ENCODE data around the gene CAMTA2. TPM values are rescaled to one million over a fixed set of nuclear protein-coding genes. Genes with fewer than 3 reads are reported as not detected.
"Not testable (repeated sequence)": the region's sequence is repeated elsewhere in the genome, so short reads cannot be mapped to it uniquely, and the experiment has no call there.

The CAMTA2 gene
- total RNA-seq, 1 experiment from 2014 or later, result 21.4 TPM

DNA sequence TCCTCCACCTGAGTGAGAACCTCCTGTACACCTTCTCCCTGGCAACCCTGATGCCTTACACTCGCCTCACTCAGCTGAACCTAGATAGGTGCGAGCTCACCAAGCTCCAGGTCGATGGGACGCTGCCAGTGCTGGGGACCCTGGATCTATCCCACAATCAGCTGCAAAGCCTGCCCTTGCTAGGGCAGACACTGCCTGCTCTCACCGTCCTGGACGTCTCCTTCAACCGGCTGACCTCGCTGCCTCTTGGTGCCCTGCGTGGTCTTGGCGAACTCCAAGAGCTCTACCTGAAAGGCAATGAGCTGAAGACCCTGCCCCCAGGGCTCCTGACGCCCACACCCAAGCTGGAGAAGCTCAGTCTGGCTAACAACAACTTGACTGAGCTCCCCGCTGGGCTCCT lies 54.7 kb downstream of the CAMTA2 start:
- TF ChIP-seq, protein P1, sequence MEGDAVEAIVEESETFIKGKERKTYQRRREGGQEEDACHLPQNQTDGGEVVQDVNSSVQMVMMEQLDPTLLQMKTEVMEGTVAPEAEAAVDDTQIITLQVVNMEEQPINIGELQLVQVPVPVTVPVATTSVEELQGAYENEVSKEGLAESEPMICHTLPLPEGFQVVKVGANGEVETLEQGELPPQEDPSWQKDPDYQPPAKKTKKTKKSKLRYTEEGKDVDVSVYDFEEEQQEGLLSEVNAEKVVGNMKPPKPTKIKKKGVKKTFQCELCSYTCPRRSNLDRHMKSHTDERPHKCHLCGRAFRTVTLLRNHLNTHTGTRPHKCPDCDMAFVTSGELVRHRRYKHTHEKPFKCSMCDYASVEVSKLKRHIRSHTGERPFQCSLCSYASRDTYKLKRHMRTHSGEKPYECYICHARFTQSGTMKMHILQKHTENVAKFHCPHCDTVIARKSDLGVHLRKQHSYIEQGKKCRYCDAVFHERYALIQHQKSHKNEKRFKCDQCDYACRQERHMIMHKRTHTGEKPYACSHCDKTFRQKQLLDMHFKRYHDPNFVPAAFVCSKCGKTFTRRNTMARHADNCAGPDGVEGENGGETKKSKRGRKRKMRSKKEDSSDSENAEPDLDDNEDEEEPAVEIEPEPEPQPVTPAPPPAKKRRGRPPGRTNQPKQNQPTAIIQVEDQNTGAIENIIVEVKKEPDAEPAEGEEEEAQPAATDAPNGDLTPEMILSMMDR (IDR thresholded peaks at IDR 0.05; ENCODE audit: unreplicated experiment), result no peak
- H3K4me1 Mint-ChIP-seq (ENCODE audit: low read depth, unreplicated experiment), result peaks cover 11% of the 10 kb centered on the region
- peaks cover 21% of the 10 kb centered on the region for H3K36me3 Mint-ChIP-seq (ENCODE audit: insufficient read depth, unreplicated experiment)
- no peaks in the 10 kb centered on the region for H3K9me3 Mint-ChIP-seq (ENCODE audit: low read depth, unreplicated experiment)
- H3K27ac Mint-ChIP-seq (ENCODE audit: unreplicated experiment), result no peak overlapping the region
- no peak for DNase-seq
- intact Hi-C loops (cut with micrococcal nuclease; ENCODE audit: unreplicated experiment), result no loop called here
- CTCF ChIA-PET, result no interaction called here
- H3K27me3 Mint-ChIP-seq (ENCODE audit: unreplicated experiment), result no peaks in the 10 kb centered on the region
- H3K4me3 Mint-ChIP-seq (ENCODE audit: low read depth, unreplicated experiment), result no peak overlapping the region
- BruUV-seq (replicated peaks), result no TSS peak

DNA sequence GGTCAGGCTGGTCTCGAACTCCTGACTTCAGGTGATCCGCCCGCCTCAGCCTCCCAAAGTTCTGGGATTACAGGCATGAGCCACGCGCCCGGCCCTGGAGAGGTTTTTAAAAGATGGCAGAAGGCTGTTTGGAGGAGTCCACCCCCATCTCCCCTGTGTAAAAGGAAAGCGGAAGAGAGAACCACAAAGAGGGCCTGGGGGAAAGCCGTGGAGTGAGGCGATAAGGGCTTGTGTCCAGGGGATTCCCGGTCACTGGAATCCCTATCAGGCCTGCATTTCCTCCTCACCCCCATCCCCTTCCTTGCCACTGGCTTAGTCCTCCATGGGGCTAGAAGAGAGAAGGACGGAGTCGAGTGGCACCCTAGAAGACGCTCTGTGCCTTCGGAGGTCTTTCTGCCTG lies 55.5 kb downstream of the CAMTA2 start, which contains the start of gene GP1BA:
Gene GP1BA (plus strand): TSS at position 315 of the 400 bp plus-strand sequence. CDS start 328 bp downstream, outside the sequence.
- BruUV-seq (replicated peaks), result no TSS peak
- peaks cover 21% of the 10 kb centered on the region for H3K36me3 Mint-ChIP-seq (ENCODE audit: insufficient read depth, unreplicated experiment)
- H3K4me3 Mint-ChIP-seq (ENCODE audit: low read depth, unreplicated experiment), result no peak within 1 kb of the TSS
- DNase-seq, result no peak
- H3K27me3 Mint-ChIP-seq (ENCODE audit: unreplicated experiment), result no peaks in the 10 kb centered on the region
- TF ChIP-seq, protein P1 (IDR thresholded peaks at IDR 0.05; ENCODE audit: unreplicated experiment), result no peak
- intact Hi-C loops (cut with micrococcal nuclease; ENCODE audit: unreplicated experiment), result no loop called here
- H3K27ac Mint-ChIP-seq (ENCODE audit: unreplicated experiment), result no peak within 1 kb of the TSS
- peaks cover 11% of the 10 kb centered on the region for H3K4me1 Mint-ChIP-seq (ENCODE audit: low read depth, unreplicated experiment)
- H3K9me3 Mint-ChIP-seq (ENCODE audit: low read depth, unreplicated experiment), result no peaks in the 10 kb centered on the region
- CTCF ChIA-PET, result no interaction called here

DNA sequence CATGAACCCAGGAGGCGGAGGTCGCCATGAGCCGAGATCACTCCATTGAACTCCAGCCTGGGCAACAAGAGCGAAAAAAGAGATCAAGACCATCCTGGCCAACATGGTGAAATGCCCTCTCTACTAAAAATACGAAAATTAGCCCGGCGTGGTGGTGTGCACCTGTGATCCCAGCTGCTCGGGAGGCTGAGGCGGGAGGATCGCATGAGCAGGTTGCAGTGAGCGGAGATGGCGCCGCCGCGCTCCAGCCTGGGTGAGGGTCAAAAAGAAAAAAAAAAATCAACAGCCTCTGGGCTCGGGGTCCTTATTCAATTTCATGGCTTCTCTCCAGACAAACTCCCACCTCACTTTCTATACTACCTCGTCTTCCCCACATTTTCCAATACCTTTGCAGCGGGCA lies 58.6 kb downstream of the CAMTA2 start:
- Mint-ChIP-seq H3K36me3 (ENCODE audit: insufficient read depth, unreplicated experiment) (peaks cover 13% of the 10 kb centered on the region), H3K27ac (ENCODE audit: unreplicated experiment) (peak overlapping the region; percentile 21), H3K27me3 (ENCODE audit: unreplicated experiment) (no peaks in the 10 kb centered on the region), H3K4me3 (ENCODE audit: low read depth, unreplicated experiment) (no peak overlapping the region), H3K9me3 (ENCODE audit: low read depth, unreplicated experiment) (no peaks in the 10 kb centered on the region), H3K4me1 (ENCODE audit: low read depth, unreplicated experiment) (peaks cover 3% of the 10 kb centered on the region)
- BruUV-seq (replicated peaks), result no TSS peak
- DNase-seq, result no peak
- TF ChIP-seq, protein P1 (IDR thresholded peaks at IDR 0.05; ENCODE audit: unreplicated experiment), result no peak
- intact Hi-C loops (cut with micrococcal nuclease; ENCODE audit: unreplicated experiment), result no loop called here
- CTCF ChIA-PET, result no interaction called here

DNA sequence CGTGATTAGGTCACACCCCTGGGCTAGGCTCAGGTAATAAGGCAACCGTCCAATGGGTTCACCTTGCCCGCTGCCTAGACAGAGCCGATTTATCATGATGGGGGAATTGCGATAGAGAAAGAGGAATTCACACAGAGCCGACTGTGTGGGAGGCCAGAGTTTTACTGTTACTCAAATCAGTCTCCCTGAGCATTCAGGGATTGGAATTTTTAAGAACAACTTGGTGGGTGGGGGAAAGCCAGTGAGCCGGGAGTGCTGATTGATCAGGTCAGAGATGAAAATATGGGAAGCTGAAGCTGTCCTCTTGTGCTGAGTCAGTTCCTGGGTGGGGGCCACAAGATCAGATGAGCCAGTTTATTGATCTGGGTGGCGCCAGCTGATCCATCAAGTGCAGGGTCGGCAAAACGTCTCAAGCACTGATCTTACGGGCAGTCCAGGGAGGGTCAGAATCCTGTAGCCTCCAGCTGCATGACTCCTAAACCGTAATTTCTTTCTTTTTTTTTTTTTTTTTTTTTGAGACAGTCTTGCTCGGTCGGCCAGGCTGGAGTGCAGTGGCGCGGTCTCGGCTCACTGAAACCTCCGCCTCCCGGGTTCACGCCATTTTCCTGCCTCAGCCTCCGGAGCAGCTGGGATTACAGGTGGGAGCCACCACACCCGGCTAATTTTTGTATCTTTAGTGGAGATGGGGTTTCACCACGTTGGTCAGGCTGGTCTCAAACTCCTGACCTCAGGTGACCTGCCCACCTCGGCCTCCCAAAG lies 60.7 kb downstream of the CAMTA2 start:
- H3K4me3 Mint-ChIP-seq (ENCODE audit: low read depth, unreplicated experiment); CTCF ChIA-PET; DNase-seq; H3K9me3 Mint-ChIP-seq (ENCODE audit: low read depth, unreplicated experiment); H3K4me1 Mint-ChIP-seq (ENCODE audit: low read depth, unreplicated experiment); BruUV-seq (replicated peaks); H3K27ac Mint-ChIP-seq (ENCODE audit: unreplicated experiment); H3K27me3 Mint-ChIP-seq (ENCODE audit: unreplicated experiment); intact Hi-C loops (cut with micrococcal nuclease; ENCODE audit: unreplicated experiment); H3K36me3 Mint-ChIP-seq (ENCODE audit: insufficient read depth, unreplicated experiment): not testable (repeated sequence)

DNA sequence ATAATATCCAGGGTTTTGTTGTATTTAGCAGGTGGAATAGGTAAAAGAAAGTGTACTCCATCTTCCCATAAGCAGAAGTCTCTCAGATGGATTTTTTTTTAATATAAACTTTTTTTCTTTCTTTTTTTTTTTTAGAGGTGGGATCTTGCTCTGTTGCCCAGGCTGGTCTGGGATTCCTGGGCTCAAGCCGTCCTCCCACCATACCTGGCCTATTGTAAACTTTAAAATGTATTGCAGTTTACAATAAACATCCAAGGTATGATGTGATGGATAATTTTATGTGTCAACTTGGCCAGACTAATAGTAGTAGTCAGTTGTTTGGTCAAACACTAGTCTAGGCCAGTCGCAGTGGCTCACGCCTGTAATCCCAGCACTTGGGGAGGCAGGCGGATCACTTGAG lies 66.2 kb downstream of the CAMTA2 start:
- CTCF ChIA-PET, result no interaction called here
- intact Hi-C loops (cut with micrococcal nuclease; ENCODE audit: unreplicated experiment), result no loop called here
- no TSS peak for BruUV-seq (replicated peaks)
- TF ChIP-seq, protein P1 (IDR thresholded peaks at IDR 0.05; ENCODE audit: unreplicated experiment), result no peak
- Mint-ChIP-seq H3K4me1 (ENCODE audit: low read depth, unreplicated experiment) (no peaks in the 10 kb centered on the region), H3K27me3 (ENCODE audit: unreplicated experiment) (no peaks in the 10 kb centered on the region), H3K36me3 (ENCODE audit: insufficient read depth, unreplicated experiment) (peaks cover 4% of the 10 kb centered on the region), H3K4me3 (ENCODE audit: low read depth, unreplicated experiment) (no peak overlapping the region), H3K27ac (ENCODE audit: unreplicated experiment) (no peak overlapping the region), H3K9me3 (ENCODE audit: low read depth, unreplicated experiment) (no peaks in the 10 kb centered on the region)
- no peak for DNase-seq
